Hepatocyte (in vitro differentiated cells): ENCODE data around the gene OAF.

Source experiments
- CTCF ChIP-seq: fragments of 200-600 bp; sonication (generic); IDR thresholded peaks from 2 replicates; pipeline ENCODE4 v1.5.1; 2016; ENCODE audit warnings: antibody characterized with exemption, mild to moderate bottlenecking; ENCODE audit not compliant: poor library complexity
- EZH2 ChIP-seq: fragments of 200-600 bp; sonication (generic); IDR thresholded peaks from 2 replicates; pipeline ENCODE4 v1.6.1; 2016; ENCODE audit warnings: antibody characterized with exemption, mild to moderate bottlenecking, borderline replicate concordance
- EZH2phosphoT487 ChIP-seq: fragments of 200-600 bp; sonication (generic); IDR thresholded peaks from one replicate; pipeline ENCODE4 v1.6.1; 2018; ENCODE audit warnings: antibody characterized with exemption, mild to moderate bottlenecking, low read depth, moderate library complexity; ENCODE audit not compliant: unreplicated experiment, severe bottlenecking

DNA sequence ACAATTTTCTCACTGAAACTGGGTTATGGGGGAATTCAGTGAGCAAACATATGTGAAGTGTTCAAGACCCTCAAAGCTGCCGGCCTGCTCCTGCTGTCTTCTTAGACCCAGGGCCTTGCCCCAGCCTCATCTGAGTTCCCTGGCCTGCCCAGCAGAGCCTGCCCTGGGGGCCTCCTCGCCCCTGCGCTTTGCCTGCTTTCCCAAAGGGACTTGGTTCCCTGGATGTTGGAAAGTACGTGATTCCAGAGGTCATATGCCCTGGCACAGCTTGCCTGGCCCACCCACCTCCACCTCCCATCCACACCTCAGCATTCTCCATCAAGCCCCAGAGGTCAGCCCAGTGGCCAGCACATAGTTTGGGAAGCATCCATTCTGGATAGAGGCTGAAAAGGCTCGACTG is 15.4 kb downstream of the OAF start:
- no peak for TF ChIP-seq EZH2phosphoT487
- TF ChIP-seq CTCF = no peak
- TF ChIP-seq EZH2 = no peak
